HFFc6 (cell line): Measurements from ENCODE around the gene HACD2. TPM values are rescaled to one million over a fixed set of nuclear protein-coding genes. Genes with fewer than 3 reads are reported as not detected.

Experiments
- DNase-seq: peaks from one replicate; pipeline ENCODE4 v3.0.0-alpha.2; 2018
- H3K27ac Mint-ChIP-seq: 2 replicates; pipeline ENCODE4 v1.8.0; 2020; ENCODE audit warnings: mild to moderate bottlenecking, mixed read lengths
- H3K27me3 Mint-ChIP-seq: 2 replicates; pipeline ENCODE4 v1.8.0; 2021; ENCODE audit warnings: mild to moderate bottlenecking, moderate library complexity, mixed read lengths; ENCODE audit not compliant: insufficient read depth
- H3K36me3 Mint-ChIP-seq: 2 replicates; pipeline ENCODE4 v1.8.0; 2021; ENCODE audit warnings: low read depth, mixed read lengths
- H3K4me1 Mint-ChIP-seq: 2 replicates; pipeline ENCODE4 v1.8.0; 2020; ENCODE audit warnings: low read depth, mixed read lengths
- H3K4me3 Mint-ChIP-seq: 2 replicates; pipeline ENCODE4 v1.8.0; 2020; ENCODE audit warnings: mild to moderate bottlenecking, moderate library complexity, mixed read lengths
- H3K9me3 Mint-ChIP-seq: 2 replicates; pipeline ENCODE4 v1.8.0; 2020; ENCODE audit warnings: mild to moderate bottlenecking, mixed read lengths
- total RNA-seq, 6 experiments: library from RNA; stranded (reverse); fragmentation: NEBNext Ultra II Directional; extraction: Animal tissue kit (Norgen Biotek cat#: 25700); gene quantifications; 2 replicates in 1 of 6; 3 replicates in 5 of 6; pipeline ENCODE4 v1.2.3, GENCODE V29; 2021
- TF ChIP-seq, protein P1 (sequence below): fragments of 200-600 bp; sonication (generic); IDR thresholded peaks from 2 replicates; pipeline ENCODE4 v1.5.0; 2021; ENCODE audit warnings: antibody characterized with exemption, mild to moderate bottlenecking

Gene HACD2
- total RNA-seq, 6 experiments from 2014 or later, result 56.6 to 85.7 (median 75.7) TPM

DNA sequence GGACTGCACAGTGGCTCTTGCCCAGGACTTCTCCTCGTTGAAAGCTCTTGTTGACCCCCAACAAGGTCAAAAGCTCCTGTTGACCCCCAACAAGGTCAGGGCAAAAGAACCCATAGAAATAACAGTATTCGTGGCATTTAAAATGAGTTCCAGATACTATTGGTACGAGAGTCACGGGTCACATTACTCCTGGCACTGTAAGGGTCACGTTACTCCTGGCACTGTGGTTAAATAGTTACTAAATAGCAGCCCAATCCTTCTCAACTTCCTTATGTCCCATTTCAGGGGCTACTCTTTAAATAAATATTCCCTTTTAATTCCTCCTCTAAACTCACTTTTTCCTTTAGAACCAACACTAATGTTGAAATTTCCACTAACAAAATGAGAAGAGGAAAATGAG, 117.8 kb downstream of the HACD2 start:
- DNase-seq, result no peak
- Mint-ChIP-seq H3K4me3 (no peak overlapping the region), H3K9me3 (no peaks in the 10 kb centered on the region), H3K36me3 (no peaks in the 10 kb centered on the region), H3K27me3 (peaks cover 41% of the 10 kb centered on the region), H3K27ac (no peak overlapping the region), H3K4me1 (no peaks in the 10 kb centered on the region)
- TF ChIP-seq, protein P1, sequence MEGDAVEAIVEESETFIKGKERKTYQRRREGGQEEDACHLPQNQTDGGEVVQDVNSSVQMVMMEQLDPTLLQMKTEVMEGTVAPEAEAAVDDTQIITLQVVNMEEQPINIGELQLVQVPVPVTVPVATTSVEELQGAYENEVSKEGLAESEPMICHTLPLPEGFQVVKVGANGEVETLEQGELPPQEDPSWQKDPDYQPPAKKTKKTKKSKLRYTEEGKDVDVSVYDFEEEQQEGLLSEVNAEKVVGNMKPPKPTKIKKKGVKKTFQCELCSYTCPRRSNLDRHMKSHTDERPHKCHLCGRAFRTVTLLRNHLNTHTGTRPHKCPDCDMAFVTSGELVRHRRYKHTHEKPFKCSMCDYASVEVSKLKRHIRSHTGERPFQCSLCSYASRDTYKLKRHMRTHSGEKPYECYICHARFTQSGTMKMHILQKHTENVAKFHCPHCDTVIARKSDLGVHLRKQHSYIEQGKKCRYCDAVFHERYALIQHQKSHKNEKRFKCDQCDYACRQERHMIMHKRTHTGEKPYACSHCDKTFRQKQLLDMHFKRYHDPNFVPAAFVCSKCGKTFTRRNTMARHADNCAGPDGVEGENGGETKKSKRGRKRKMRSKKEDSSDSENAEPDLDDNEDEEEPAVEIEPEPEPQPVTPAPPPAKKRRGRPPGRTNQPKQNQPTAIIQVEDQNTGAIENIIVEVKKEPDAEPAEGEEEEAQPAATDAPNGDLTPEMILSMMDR, result no peak

GRCh38 chr3:123464211-123464610, 120.6 kb downstream of the HACD2 start:
- H3K36me3 Mint-ChIP-seq, result no peaks in the 10 kb centered on the region
- no peak overlapping the region for H3K27ac Mint-ChIP-seq
- no peaks in the 10 kb centered on the region for H3K9me3 Mint-ChIP-seq
- TF ChIP-seq, protein P1, result no peak
- no peak for DNase-seq
- no peak overlapping the region for H3K4me3 Mint-ChIP-seq
- H3K27me3 Mint-ChIP-seq, result peaks cover 51% of the 10 kb centered on the region
- H3K4me1 Mint-ChIP-seq, result no peaks in the 10 kb centered on the region

DNA sequence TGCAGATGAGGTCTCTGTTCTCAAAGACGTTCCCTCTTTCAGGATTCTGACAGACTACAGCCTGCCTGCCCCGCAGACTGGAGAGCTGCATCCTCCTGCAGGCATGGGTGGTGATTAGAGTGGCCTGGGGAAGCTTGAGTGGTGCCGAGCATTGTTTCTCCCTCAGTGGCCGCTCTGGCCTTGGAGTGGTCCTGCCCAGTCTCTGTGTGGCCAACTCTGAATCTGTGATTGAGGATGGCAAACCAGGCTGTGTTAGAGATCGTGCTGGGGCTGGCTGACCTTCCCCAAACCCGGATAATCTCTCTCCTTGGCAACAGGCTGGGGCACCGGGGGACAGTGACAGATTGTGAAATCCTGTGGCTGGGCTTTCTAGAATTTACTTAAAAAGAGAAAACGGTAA, 125.0 kb downstream of the HACD2 start:
- Mint-ChIP-seq H3K27me3 (peaks cover 59% of the 10 kb centered on the region), H3K4me1 (no peaks in the 10 kb centered on the region), H3K36me3 (no peaks in the 10 kb centered on the region), H3K4me3 (no peak overlapping the region), H3K27ac (no peak overlapping the region), H3K9me3 (no peaks in the 10 kb centered on the region)
- TF ChIP-seq, protein P1, result no peak
- DNase-seq, result no peak

DNA sequence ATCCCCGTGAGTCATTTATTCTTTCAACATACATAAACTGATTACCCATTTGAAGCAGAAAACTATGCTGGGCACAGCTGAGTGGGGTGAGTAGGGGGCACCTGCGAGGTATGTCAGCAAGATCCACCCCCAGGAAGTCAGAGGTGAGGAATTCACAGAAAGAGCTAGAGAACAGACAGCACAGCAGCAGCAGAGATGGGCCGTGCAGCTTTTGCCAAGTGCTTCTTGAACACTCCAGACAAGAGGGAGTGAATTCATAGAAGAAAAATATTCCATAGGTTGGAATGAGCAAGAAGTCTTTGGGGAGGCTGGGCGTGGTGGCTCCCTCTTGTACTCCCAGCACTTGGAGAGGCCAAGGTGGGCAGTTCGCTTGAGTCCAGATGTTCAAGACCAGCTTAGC, 126.6 kb downstream of the HACD2 start:
- DNase-seq, result no peak
- no peaks in the 10 kb centered on the region for H3K9me3 Mint-ChIP-seq
- no peak overlapping the region for H3K27ac Mint-ChIP-seq
- peaks cover 55% of the 10 kb centered on the region for H3K27me3 Mint-ChIP-seq
- no peak overlapping the region for H3K4me3 Mint-ChIP-seq
- TF ChIP-seq, protein P1, result no peak
- H3K4me1 Mint-ChIP-seq, result no peaks in the 10 kb centered on the region
- no peaks in the 10 kb centered on the region for H3K36me3 Mint-ChIP-seq

- TF ChIP-seq, protein P1, result no peak
- no peak overlapping the region for H3K4me3 Mint-ChIP-seq
- DNase-seq, result no peak
- no peaks in the 10 kb centered on the region for H3K36me3 Mint-ChIP-seq
- no peaks in the 10 kb centered on the region for H3K9me3 Mint-ChIP-seq
- H3K27ac Mint-ChIP-seq, result no peak overlapping the region
- no peaks in the 10 kb centered on the region for H3K4me1 Mint-ChIP-seq
- peaks cover 54% of the 10 kb centered on the region for H3K27me3 Mint-ChIP-seq
Observed at GRCh38 chr3:123457841-123458240, 127.0 kb downstream of the HACD2 start.

GRCh38 chr3:123453675-123454074, 131.2 kb downstream of the HACD2 start:
- no peaks in the 10 kb centered on the region for H3K9me3 Mint-ChIP-seq
- no peak overlapping the region for H3K27ac Mint-ChIP-seq
- no peaks in the 10 kb centered on the region for H3K4me1 Mint-ChIP-seq
- H3K27me3 Mint-ChIP-seq, result peaks cover 51% of the 10 kb centered on the region
- H3K4me3 Mint-ChIP-seq, result no peak overlapping the region
- TF ChIP-seq, protein P1, result no peak
- DNase-seq, result no peak
- H3K36me3 Mint-ChIP-seq, result no peaks in the 10 kb centered on the region
